Glomerular endothelial cell (primary cell): ENCODE data around the gene ZNF697. TPM values are rescaled to one million over a fixed set of nuclear protein-coding genes. Genes with fewer than 3 reads are reported as not detected.
"Not testable (repeated sequence)": the region's sequence is repeated elsewhere in the genome, so short reads cannot be mapped to it uniquely, and the experiment has no call there.

ENCODE experiments used
- DNase-seq: peaks from one replicate; pipeline ENCODE4 v3.0.0-alpha.2; 2011; ENCODE audit warnings: low read depth, low spot score; ENCODE audit errors: extremely low read depth
- total RNA-seq: library from RNA; depleted of rRNA; stranded (reverse); fragments of >200 nt; gene quantifications from 2 replicates; pipeline ENCODE4 v1.2.3, GENCODE V29; 2015

Gene ZNF697
- total RNA-seq, 1 donor from 2014 or later = 24.5 TPM

DNA sequence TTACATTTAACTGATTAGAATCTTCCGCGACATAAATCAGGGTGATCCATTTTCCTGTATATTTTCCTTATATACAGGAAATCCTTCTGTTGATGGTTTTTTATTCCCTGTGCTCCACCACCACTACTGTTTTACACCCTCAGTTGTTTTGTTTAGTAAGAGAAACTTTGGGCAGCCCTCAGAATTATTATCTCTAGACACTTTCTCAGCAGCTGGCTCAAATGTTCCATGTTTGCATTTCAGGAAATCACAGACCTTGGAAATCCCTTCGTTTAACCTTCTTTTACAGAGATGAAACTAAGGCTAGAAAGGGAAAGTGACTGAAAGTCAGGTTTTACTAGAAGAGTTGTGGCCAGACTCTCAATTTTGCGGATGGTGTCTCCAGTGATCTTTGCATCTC lies 15.2 kb downstream of the ZNF697 start:
- no peak for DNase-seq

DNA sequence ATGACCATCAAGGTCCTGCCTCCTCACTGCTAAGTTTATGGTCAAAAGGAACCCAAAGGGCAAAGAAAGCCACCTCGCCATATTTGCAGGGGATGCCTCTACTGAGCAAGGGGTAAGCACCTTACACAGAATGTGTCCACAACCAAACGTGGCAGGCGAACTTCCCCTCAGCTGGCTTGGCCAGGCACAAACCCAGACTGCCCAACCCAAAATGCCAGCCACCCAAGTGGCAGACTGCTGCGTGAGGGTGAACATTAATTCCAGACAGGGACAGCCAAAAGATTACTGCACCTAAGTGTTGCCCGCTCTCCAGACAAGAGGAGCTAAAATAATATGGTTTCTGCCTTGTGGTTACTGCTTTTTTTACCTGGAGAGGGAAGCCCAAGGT lies 16.0 kb downstream of the ZNF697 start:
- DNase-seq = no peak

DNA sequence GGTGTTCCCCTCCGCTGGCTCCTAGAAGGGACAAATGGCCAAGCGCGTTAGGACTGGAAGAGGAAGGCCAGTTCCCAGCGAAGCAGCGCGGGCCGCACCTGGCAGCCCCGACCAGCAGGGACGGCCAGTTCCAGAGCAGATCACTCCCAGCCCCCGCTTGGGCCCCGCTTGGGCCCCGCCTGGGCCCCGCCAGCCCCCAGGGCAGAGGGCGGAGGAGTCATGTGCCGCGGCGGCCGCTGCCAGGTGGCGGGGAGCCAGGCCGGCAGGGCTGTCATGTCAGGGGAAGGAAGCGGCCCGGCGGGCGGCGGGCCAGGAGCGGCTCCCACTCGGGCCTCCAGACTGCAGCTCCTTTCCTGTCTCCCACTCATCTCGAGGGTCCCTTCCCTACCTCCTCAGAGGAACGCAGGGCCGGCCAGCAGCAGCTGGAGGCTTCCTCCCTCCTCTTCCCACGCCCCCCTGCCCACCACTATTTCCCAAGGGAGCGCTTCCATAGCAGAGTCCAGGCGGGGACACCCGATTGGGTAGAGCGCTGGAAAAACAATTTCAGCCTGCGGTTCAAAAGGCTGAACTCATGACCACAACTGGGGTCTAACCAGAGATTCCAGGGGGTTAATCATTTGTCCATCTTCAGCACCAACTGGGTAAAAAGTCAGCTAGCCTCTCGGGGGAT lies 16.5 kb downstream of the ZNF697 start:
- DNase-seq = no peak

DNA sequence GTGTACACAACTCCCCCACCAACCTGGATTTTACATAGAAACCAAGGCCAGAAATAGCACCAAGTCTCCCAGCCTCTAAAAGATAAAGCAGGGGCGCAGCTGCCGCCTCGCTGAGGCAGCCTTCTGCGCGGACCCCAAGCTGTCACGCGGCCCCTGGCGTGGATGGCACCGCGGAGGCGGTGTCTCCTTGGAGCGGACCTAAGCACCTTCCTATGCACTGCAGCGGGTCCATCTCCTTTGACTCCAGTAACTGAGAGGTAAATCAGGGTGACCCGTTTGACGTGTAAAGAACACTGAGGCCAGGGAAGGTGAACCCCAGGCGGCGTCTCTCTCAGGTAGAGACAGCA lies 17.0 kb downstream of the ZNF697 start:
- DNase-seq = no peak

DNA sequence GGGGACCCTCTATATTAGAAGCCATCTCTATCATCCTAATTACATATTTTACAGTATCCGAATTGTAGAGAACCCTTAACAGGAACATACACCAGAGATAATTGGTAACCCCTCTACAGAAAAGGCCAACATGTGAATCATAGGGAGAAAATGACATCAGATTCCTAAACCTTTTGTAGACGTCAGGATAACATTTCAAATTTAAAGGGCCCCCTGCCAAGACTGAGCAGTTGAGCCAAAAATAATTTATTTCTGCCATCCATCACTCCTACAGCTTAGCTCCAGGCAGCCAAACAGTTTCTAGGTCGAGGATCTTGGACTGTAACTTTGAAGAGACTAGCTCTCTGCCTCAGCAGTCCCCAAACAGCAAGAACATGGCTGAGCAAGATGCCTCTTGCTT lies 21.2 kb downstream of the ZNF697 start:
- DNase-seq = no peak

DNA sequence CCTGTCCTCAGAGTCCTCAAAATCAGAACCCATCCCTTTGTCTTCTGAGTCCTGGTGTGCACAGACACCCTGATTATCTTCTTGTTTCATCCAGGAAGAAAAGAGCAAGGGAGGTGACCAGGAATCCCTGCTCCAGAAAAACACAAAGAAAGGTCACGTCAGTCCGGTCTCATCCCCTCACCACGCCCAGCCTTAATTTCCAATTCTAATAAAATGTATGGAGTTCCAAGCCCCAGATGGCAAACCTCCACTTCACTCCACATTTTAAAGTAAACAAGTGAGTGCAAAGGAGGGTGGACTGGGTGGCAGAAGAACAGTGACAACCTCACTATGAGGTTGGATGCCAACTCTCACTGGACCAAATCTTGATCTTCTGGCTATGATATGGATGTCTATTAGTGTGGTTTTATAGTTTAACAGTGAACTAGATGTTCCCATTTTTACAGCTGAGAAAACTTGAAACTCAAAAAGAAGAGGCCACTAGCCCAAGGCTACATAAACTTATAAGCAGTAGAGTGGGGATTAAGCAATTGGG lies 22.0 kb downstream of the ZNF697 start:
- no peak for DNase-seq

DNA sequence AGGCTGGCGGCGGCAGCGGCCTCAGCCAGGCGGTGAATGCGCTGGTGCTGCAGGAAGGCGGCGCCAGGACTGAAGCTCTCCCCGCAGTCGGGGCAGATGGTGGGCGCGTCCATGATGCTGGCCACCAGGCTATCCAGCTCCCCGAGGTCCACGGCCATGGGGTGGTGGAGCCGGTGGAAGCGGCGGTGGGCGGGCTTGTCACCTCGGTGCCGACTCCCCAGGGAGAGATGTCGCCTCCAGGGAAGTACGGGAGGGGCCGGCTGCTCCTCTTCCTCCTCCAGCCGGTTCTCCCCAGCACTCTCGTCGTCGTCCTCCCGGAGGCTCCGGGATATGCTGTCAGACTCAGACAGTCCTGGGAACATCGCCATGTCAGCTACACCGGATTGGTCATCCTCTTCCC lies 24.4 kb downstream of the ZNF697 start:
- DNase-seq = no peak

DNA sequence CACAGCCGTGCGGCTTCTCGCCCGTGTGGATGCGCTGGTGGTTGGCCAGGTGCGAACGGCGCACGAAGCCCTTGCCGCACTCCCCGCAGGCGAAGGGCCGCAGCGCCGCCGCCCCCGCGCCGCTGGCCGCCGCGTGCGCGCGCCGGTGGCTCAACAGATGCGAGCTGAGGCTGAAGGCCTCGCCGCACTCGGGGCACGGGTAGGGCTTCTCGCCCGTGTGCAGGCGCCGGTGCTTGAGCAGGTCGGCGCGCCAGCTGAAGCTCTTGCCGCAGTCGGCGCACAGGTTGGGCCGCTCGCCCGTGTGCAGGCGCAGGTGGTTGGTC lies 24.9 kb downstream of the ZNF697 start:
- DNase-seq = no peak

DNA sequence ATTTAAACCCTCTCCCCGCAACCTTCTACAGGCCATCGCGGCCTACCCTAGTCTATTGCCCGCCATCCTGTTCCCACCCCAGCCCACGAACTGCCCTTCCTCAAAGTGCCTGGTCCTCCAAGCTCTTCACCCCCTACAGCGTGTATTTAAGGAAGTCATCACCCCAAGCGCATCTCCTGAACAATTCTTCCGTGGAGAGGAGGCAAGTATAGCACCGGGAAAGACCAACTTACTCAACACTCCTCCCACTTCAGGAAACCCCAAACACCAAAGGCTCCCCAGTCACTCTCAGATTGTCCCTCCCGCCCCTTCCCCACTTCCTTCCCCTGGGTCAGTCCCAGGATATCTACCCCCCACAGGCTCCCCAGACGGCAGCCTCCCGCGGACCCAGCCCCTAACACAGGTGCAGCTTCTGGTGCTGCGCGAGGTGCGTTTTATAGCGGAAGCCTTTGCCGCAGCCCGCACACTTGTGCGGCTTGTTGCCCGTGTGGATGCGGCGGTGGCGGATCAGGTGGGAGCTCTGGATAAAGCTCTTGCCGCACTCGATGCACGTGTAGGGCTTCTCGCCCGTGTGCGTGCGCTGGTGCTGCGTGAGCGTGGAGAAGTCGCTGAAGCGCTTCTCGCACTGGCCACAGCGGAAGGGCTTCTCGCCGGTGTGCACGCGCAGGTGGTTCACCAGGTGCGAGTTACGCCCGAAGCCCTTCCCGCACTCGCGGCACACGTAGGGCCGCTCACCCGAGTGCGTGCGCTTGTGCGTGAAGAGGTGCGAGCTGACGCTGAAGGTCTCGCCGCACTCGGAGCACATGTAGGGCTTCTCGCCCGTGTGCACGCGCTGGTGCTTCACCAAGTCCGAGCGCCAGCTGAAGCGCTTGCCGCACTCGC lies 25.5 kb downstream of the ZNF697 start:
- no peak for DNase-seq

DNA sequence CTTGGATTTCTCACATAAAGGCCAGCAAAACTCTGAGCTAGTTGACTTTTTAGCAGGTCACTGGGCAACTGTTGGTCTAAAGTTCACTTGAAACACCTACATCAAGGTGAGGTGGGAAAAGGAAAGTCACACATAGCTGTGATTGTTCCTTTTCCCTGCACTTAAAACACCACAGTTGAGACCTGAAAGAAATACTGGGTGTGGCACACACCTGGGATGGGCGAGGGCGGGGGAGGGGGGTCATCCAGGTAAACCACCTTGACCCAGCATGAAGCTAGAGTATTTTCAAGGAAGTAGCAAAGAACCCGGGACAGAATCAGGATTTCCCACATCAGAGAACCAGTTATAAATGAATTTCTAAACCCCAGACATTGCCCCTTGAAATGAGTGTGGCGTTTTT lies 26.4 kb downstream of the ZNF697 start:
- DNase-seq = no peak

DNA sequence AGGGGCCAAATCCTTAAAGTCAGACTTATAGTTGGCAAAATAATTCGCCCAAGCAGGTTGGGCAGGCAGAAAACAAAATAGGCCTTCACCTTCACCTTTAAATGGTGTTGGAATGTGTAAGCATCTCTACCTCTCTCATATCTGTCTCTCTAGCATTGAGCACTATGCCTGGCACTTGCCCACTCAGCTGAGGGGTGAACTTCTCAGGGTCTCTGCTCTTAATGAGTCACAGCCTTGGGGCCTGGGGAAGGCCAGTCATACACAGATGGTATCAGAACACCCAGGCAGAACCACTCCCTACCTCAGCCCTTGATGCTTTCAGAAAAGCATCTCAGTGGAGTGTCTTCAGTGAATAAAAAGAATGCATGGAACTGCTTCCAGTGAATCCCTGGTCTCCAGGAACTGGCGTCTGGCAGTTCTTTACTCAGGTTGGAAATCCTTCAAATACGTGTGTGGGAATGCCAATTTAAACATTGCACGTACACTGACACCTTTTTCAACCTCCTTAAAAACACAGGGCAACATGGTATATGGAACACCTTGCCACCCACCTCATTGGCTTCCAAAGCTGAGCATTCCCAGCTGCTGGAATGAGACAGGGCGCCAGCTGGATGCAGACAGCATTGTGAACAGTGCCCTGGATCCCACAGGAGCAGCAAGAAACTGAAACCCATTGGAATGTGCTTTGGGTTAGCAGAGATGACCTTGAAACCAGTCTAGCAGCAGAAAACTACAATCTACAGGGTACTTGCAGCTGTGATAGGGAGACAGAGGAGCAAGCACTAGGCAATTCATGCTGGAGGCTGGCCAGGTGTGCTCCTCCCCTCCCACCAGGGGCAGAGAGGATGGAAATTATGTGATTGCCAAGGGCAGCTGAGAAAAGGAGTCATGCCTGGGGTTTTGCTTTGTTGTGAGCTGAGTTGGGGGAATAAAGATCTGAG lies 30.0 kb downstream of the ZNF697 start:
- no peak for DNase-seq

DNA sequence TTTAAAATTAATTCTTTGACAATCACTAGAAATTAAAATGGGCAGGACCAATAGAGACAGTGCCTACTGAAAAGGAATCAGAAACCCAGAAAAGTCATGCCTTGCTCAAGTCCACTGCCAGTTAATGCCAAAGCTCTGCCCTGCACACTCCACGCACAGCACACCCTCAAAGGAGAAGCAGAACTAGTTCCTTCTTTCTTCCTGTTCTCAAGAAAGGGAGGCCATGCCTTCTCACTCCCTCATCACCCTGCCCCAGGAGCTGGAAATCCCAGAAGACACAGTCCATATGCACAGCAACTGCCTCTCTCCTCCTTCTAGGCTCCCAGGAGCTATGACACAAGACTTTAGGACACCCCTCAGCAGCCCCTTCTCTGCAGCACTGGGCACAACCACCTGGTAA lies 31.3 kb downstream of the ZNF697 start:
- not testable (repeated sequence) for DNase-seq

DNA sequence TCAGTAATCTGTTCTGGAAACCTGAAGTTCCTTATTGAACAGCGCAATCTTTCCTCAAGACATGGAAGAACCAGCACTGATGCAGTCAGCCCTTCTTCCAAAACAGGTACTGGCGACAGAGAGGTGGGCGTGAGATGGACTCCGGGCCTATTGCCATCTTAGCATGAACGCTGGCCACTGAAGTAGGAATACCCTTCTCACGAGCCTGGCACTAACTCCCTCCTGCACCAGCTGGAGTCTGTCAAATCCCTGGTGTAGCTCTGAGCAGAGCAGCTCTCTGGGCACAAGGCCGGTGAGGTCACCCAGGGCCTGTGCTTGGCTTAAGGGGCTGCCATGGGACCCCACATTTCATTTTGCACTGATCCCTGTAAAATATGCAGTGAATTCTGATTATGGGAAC lies 33.0 kb downstream of the ZNF697 start:
- not testable (repeated sequence) for DNase-seq

DNA sequence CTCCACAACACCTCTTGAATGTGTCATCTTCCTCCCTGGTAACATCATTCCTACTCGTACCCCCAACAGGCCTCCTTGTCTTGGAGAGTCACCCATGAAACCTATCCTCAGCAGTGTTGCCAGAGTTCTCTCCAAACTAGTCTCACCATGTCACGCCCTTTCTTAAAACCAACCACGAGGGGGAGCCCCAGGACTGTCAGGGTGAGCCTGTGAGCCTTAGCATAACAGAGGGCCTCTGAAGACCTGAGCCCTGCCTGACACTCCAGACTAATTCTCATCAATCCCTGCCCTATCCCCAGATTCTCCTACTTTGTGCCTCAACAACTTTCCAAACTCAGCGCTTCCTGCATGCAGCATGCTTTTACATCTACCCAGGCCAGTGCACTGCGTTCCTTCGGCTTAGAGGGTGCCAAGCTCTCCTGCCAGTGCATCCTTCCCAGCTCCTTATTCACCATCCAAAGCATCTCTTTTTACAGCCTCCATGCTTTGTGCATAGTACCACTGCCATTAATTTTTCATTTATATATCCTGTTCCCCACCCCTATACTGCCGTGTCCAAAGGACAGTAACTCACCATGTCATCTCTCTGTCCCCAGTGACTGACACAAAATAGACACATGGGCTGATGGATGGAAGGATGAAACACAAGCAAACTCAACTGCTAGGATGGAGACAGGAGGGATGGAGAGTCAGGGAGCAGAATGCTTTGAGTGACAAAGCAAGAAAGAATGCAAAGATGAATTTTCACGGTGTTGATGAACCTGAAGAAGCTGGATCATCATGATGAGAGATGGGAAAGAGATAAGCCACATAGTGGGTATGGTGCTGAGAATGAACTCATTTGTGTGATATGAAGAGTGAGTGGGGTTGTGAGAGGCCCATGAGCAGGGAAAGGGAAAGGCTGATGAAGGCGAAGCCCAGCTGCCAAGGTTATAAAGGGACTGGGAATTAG lies 34.0 kb downstream of the ZNF697 start:
- no peak for DNase-seq

DNA sequence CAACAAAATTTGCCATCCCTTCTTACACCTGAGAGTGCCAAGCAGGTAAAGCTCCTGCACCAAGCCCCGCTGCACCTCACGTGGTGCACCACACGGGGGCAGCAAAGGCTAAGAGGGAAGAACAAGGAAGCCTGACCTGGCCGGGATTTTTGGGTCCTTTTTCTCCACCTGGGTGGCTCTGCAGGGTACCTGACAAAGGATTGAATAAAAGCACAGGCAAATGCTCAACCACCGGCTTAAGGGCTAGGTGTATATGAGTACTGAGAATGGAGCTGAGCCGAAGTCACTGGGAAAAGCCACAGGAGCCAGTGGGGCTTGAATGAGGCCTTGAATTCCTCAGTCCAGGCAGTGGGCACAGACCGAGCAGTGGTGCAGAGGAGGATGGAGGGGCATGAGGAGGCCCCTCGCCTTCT lies 36.4 kb downstream of the ZNF697 start:
- no peak for DNase-seq

DNA sequence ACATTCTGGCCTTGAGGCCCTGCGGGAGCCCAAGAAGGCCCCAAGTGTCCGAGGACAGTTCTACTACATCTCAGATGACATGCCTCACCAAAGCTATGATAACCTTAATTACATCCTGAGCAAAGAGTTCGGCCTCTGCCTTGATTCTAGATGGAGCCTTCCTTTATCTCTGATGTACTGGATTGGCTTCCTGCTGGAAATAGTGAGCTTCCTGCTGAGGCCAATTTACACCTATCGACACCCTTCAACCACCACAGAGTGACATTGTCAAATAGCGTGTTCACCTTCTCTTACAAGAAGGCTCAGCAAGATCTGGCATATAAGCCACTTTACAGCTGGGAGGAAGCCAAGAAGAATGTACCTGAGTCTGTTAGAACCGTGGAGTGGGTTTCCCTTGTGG lies 39.2 kb downstream of the ZNF697 start:
- not testable (repeated sequence) for DNase-seq

DNA sequence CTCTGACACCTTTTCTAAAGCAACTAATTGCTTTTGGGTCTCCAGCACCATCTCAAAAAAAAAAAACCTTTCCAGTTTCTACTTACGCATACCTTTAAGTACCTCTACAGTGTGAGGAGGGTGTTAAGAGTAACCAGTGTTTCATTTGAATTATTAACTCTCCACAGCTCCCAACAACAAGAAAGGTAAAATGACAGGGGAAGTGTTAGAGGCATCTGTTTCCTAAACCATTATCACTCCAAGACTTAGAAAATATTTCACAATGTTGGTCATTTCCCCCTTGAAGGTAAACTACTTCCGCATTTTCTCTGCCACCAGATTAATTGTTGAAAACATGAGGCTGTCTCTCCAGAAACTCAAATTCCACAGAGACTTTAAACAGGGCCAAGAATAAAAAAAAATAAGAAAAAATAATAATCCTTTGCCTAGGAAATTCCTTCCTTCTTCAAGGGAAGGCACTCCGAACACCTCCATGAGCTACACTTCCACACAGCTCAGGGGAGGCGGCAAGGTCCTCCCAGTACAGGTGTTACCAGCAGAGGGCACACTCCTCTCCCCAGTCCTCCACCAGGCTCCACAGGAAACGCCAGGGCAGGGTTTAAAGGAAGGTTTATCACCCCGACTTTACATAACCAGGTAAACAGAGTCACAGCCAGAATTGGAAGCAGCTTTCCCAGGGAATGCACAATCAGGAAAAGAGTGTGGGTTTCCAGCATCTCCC lies 40.8 kb downstream of the ZNF697 start:
- not testable (repeated sequence) for DNase-seq

DNA sequence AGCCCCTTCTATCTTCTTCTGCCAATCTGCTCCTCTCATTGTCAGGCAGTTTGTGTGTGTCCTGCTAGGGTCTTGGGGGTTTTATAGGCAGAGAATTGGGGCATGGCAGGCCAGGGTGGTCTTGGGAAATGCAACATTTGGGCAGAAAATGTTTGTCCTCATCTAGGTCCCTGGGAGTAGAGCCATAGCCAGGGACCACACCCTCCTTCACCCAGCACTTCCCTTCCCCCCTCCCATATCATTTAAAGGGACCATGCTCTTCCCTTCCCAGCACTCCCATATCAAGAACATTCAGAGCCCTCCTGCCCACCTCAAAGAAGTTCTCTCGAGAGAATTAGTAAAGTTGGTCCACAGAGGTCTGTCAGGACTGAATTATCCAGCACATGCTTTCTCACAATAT lies 41.7 kb downstream of the ZNF697 start:
- DNase-seq = no peak

DNA sequence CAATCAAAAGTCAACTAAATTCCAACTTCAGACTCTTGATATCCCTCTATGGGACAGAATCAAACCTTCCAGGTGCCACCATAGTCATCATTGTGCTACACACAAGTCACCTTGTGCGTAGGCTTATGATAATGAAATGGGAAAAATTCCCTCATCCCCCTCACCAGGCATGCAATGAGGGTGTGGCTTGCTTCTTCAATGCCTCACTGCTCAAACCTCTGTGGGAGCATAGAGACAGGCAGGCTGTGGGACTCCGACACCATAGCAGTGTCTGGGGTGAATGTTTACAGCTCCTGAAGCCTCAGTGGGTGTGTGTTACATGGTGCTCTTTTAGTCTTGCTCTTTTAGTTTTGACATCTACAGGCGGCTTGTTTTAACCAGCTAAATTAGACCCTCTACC lies 42.4 kb downstream of the ZNF697 start:
- DNase-seq = no peak
